Activated T-helper 2 cell treated with anti-CD3 and anti-CD28 coated beads, Interferon-gamma antibody, Interleukin-2, Interleukin-4, amounts not matched to agents 10 μg/mL and 5 μg/mL and 100 μg/mL, durations not matched to agents 14 hours and 24 hours and 36 hours (primary cell): ENCODE measurements around the gene PDXK. TPM values are rescaled to one million over a fixed set of nuclear protein-coding genes. Genes with fewer than 3 reads are reported as not detected.
"Not testable (repeated sequence)": the region's sequence is repeated elsewhere in the genome, so short reads cannot be mapped to it uniquely, and the experiment has no call there.

Experiments
- DNase-seq: peaks from one replicate; pipeline ENCODE4 v3.0.0; 2021; ENCODE audit warnings: low spot score
- H3K27ac Mint-ChIP-seq: one replicate; pipeline ENCODE4 v1.8.0; 2021; ENCODE audit warnings: mixed read lengths
- H3K27me3 Mint-ChIP-seq: one replicate; pipeline ENCODE4 v1.8.0; 2021; ENCODE audit warnings: low read depth, mixed read lengths
- H3K36me3 Mint-ChIP-seq: one replicate; pipeline ENCODE4 v1.8.0; 2021; ENCODE audit warnings: low read depth, mixed read lengths
- H3K4me1 Mint-ChIP-seq: one replicate; pipeline ENCODE4 v1.8.0; 2021; ENCODE audit warnings: low read depth, mixed read lengths
- H3K4me3 Mint-ChIP-seq: one replicate; pipeline ENCODE4 v1.8.0; 2021; ENCODE audit warnings: low read depth, mild to moderate bottlenecking, moderate library complexity, mixed read lengths
- H3K9me3 Mint-ChIP-seq: one replicate; pipeline ENCODE4 v1.8.0; 2021; ENCODE audit warnings: mixed read lengths
- intact Hi-C: fragments of 100-400 bp; cut with micrococcal nuclease; formaldehyde crosslinking; loops from one replicate; pipeline ENCODE4 v1.15.1; 2023
- total RNA-seq: library from RNA; stranded (reverse); gene quantifications from 2 replicates; pipeline ENCODE4 v1.2.3, GENCODE V29; 2022

PDXK gene
- total RNA-seq, 1 donor from 2014 or later = 124 TPM

- Mint-ChIP-seq H3K27me3 (no peaks in the 10 kb centered on the region), H3K9me3 (no peaks in the 10 kb centered on the region), H3K36me3 (peaks cover 9% of the 10 kb centered on the region), H3K4me1 (peaks cover 14% of the 10 kb centered on the region), H3K27ac (no peak overlapping the region), H3K4me3 (no peak overlapping the region)
- intact Hi-C loops = no loop called here
- no peak for DNase-seq
These were observed 16.8 kb upstream of the PDXK start for GRCh38 chr21:43701936-43702784.

GRCh38 chr21:43702785-43703034, 16.2 kb upstream of the PDXK start:
- intact Hi-C loops = no loop called here
- no peak for DNase-seq
- Mint-ChIP-seq H3K36me3 (peaks cover 5% of the 10 kb centered on the region), H3K27ac (no peak overlapping the region), H3K27me3 (no peaks in the 10 kb centered on the region), H3K4me3 (peak overlapping the region; percentile 35), H3K9me3 (no peaks in the 10 kb centered on the region), H3K4me1 (peaks cover 13% of the 10 kb centered on the region)

DNA sequence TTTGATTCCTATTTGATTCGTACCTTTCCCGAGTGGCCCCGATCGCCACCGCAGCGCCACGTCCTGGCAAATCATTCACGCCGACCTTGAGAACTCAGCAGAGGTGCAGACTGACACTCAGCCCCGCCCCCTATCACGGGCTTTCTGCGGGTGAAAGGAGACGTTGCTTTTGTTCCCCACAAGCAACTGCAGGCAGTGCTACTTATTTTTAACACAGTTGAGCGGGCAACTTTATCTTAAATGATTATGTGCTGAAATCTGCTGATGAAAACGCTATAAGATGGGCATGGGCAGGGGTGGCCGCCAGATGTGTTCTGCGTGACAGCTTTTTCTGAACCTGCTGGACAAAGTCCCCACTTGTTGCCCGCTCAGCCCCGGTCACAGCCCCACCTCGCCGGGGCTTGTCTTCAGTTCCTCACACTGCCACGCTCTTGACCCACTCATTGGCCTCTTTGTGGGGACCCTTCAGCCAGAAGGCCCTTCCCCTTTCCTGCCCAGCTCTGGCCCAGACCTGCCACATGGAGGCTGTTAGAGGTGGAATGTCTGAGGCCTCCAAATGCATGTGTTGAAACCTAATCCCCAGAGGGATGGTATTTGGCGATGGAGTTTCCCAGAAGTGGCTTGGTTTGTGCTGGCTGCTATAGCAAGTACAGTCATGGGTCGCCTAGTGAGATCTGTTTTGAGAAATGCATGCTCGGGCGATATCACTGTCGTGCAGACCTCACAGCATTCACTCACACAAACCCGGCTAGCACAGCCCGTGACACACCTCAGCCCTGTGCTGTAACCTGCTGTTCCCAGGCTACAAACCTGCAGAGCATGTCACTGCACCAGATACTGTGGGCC, 15.7 kb upstream of the PDXK start:
- Mint-ChIP-seq H3K4me1 (peaks cover 12% of the 10 kb centered on the region), H3K36me3 (peaks cover 4% of the 10 kb centered on the region), H3K4me3 (peak overlapping the region; percentile 35), H3K27ac (no peak overlapping the region), H3K9me3 (no peaks in the 10 kb centered on the region), H3K27me3 (no peaks in the 10 kb centered on the region)
- DNase-seq = no peak
- intact Hi-C loops = no loop called here

- no peak for DNase-seq
- no peak overlapping the region for H3K4me3 Mint-ChIP-seq
- no peaks in the 10 kb centered on the region for H3K9me3 Mint-ChIP-seq
- H3K27ac Mint-ChIP-seq = no peak overlapping the region
- no peaks in the 10 kb centered on the region for H3K36me3 Mint-ChIP-seq
- intact Hi-C loops = no loop called here
- peaks cover 14% of the 10 kb centered on the region for H3K27me3 Mint-ChIP-seq
- H3K4me1 Mint-ChIP-seq = peaks cover 9% of the 10 kb centered on the region
These were observed 11.5 kb upstream of the PDXK start for GRCh38 chr21:43707462-43707861.

DNA sequence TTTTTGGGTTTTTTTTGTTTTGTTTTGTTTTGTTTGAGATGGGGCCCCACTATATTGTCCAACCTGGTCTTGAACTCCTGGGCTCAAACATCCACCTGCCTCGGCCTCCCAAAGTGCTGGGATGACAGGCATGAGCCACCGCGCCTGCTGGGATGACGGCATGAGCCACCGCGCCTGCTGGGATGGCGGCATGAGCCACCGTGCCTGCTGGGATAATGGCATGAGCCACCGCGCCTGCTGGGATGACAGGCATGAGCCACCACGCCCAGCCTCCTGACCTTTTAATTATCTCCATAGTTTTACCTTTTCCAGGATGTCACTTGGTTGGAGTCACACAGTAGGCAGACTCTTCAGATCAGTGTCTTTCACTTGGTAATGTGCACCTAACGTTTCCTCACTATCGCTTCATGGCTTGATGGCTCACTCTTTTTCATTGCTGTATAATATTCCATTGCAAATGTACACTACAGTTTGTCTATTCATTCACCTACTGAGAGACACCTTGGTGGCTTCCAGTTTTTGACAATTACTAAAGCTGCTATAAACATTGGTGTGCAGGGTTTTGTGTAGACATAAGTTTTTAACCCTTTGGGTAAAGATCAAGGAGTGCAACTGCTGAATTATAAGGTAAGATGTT, 10.1 kb upstream of the PDXK start:
- H3K36me3 Mint-ChIP-seq = no peaks in the 10 kb centered on the region
- H3K9me3 Mint-ChIP-seq = no peaks in the 10 kb centered on the region
- intact Hi-C loops = no loop called here
- no peak for DNase-seq
- H3K27ac Mint-ChIP-seq = no peak overlapping the region
- no peak overlapping the region for H3K4me3 Mint-ChIP-seq
- H3K4me1 Mint-ChIP-seq = no peaks in the 10 kb centered on the region
- peaks cover 14% of the 10 kb centered on the region for H3K27me3 Mint-ChIP-seq

- intact Hi-C loops = no loop called here
- peaks cover 18% of the 10 kb centered on the region for H3K27me3 Mint-ChIP-seq
- no peak overlapping the region for H3K27ac Mint-ChIP-seq
- H3K36me3 Mint-ChIP-seq = no peaks in the 10 kb centered on the region
- no peaks in the 10 kb centered on the region for H3K4me1 Mint-ChIP-seq
- H3K4me3 Mint-ChIP-seq = no peak overlapping the region
- H3K9me3 Mint-ChIP-seq = no peaks in the 10 kb centered on the region
- no peak for DNase-seq
These were observed 6.5 kb upstream of the PDXK start for GRCh38 chr21:43712268-43712942.

- H3K9me3 Mint-ChIP-seq, H3K4me1 Mint-ChIP-seq, intact Hi-C loops, H3K4me3 Mint-ChIP-seq, H3K27ac Mint-ChIP-seq, DNase-seq, H3K36me3 Mint-ChIP-seq: not testable (repeated sequence)
- H3K27me3 Mint-ChIP-seq = peaks cover 22% of the 10 kb centered on the region
These were observed 5.8 kb upstream of the PDXK start for GRCh38 chr21:43713123-43713522.

GRCh38 chr21:43716376-43717165, 2.4 kb upstream of the PDXK start:
- DNase-seq = no peak
- intact Hi-C loops = loop anchor here (5.0 kb wide), 1 partner anchor 54 kb away; no protein-coding TSS in a partner anchor
- no peaks in the 10 kb centered on the region for H3K9me3 Mint-ChIP-seq
- peaks cover 14% of the 10 kb centered on the region for H3K27me3 Mint-ChIP-seq
- no peak overlapping the region for H3K4me3 Mint-ChIP-seq
- peaks cover 14% of the 10 kb centered on the region for H3K36me3 Mint-ChIP-seq
- H3K27ac Mint-ChIP-seq = no peak overlapping the region
- peaks cover 12% of the 10 kb centered on the region for H3K4me1 Mint-ChIP-seq

- H3K36me3 Mint-ChIP-seq = peaks cover 16% of the 10 kb centered on the region
- no peak overlapping the region for H3K27ac Mint-ChIP-seq
- peaks cover 9% of the 10 kb centered on the region for H3K27me3 Mint-ChIP-seq
- DNase-seq = no peak
- H3K4me1 Mint-ChIP-seq = peaks cover 14% of the 10 kb centered on the region
- no peaks in the 10 kb centered on the region for H3K9me3 Mint-ChIP-seq
- peak overlapping the region; percentile 60 for H3K4me3 Mint-ChIP-seq
- intact Hi-C loops = loop anchor here (5.0 kb wide), 1 partner anchor 55 kb away; no protein-coding TSS in a partner anchor
These were observed 1.6 kb upstream of the PDXK start for GRCh38 chr21:43717166-43717853.

- intact Hi-C loops = loop anchor here (5.0 kb wide), 1 partner anchor 56 kb away; no protein-coding TSS in a partner anchor
- Mint-ChIP-seq H3K27ac (peak overlapping the region; percentile 74), H3K4me3 (peak overlapping the region; percentile 75)
These were observed 710 bp upstream of the PDXK start for GRCh38 chr21:43717967-43718871.

More at GRCh38 chr21:43717967-43718871, 710 bp upstream of the PDXK start:
- Mint-ChIP-seq H3K27me3 (peaks cover 8% of the 10 kb centered on the region), H3K9me3 (no peaks in the 10 kb centered on the region), H3K4me1 (peaks cover 18% of the 10 kb centered on the region), H3K36me3 (peaks cover 16% of the 10 kb centered on the region)
- no peak for DNase-seq
